Posterior cingulate gyrus (tissue), 11 donors: Measurements from ENCODE around the gene TRMU.
"Not testable (repeated sequence)": the region's sequence is repeated elsewhere in the genome, so short reads cannot be mapped to it uniquely, and the experiment has no call there.

Source experiments
- DNase-seq, 10 donors: peaks; one replicate each; pipeline versions ENCODE4 v3.0.0 to v3.0.0-alpha.2; 2020 to 2021; ENCODE audit warnings: mixed read lengths in 3 of 10
- intact Hi-C: fragments of 100-400 bp; cut with DNase I; formaldehyde crosslinking; loops from one replicate; pipeline ENCODE4 v1.15.1; 2023

TRMU gene

DNA sequence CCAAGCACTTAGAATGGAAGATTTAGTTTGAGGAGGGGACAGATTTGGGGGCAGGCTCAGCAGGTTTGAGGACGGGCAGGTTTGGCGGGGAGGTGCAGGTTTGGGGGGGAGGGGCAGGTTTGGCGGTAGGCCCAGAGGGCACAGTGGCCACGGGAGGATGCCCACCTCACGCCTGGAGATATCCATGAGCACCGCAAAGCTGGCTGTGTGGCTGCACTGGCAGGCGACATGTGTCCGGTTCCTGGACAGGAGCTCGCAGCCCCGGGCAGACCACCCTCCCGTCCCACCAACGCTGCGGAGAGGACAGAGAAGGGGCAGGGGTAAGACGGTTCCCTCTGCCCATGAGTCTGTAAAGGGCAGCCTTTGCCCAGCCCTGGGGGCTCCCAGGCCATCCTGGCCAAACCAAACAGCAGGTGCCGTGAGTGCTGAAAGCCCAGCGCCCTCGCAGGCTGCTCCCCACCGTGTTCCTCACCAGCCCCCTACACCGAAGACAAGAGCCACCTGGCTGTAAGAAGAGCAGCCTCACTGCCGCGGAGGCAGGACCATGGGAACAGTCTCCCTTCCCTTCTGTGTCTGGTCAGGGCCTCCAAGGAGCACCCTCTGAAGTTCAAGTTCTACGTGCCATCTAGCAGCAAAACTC is 43.0 kb downstream of the TRMU start:
- intact Hi-C loops: no loop called here

GRCh38 chr22:46379066-46379930 is 43.8 kb downstream of the TRMU start:
- intact Hi-C loops: no loop called here
- DNase-seq: peak in 2 of 10 donors; percentile 56 to 67

More for the DNA sequence above, 43.0 kb downstream of the TRMU start:
- DNase-seq: no peak

GRCh38 chr22:46380069-46380468 is 44.6 kb downstream of the TRMU start:
- peak in 1 of 10 donors; percentile 61 for DNase-seq
- intact Hi-C loops: no loop called here

GRCh38 chr22:46380581-46380980 is 45.1 kb downstream of the TRMU start:
- peak in 1 of 10 donors; percentile 40 for DNase-seq
- intact Hi-C loops: no loop called here

DNA sequence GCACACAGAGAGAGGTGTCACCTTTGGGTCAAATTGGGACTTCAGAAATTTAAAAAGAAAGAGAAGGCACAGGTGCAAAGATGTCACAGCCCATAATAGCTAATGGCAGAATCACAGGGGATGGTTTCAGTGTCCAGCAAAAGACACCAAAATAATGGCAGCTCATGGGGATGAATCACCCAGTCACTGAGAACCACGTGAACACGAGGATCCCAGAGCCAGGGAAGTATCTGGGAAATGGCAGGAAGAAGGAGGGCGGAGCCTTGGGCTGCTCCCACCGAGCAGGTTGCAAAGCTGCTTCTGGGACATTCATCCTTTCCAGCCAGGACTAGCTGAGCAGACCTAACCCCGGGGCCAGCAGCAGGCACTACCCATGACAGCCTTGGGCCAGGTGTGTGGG is 45.6 kb downstream of the TRMU start:
- intact Hi-C loops: no loop called here
- peak in 1 of 10 donors; percentile 47 for DNase-seq

DNA sequence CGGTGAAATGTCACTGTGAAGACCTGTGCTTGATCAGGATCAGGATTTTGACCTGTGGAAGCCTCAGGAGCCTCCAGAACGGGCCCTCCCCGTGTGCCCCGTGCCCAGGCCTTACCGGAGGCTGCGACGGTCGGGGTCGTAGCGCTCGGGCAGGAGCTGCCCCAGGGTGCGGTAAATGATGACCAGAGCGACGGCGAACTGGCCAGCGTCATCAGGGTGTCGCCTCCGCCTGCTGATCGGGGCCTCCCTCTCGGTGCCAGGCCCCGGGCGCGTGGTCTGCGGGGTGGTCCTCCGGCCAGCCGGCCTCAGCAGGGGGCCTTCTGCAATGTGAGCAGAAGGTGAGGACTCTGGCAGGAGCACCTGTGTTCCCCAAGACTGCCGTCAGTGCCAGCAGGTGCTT is 46.2 kb downstream of the TRMU start:
- DNase-seq: peak in 1 of 10 donors; percentile 63
- intact Hi-C loops: no loop called here

DNA sequence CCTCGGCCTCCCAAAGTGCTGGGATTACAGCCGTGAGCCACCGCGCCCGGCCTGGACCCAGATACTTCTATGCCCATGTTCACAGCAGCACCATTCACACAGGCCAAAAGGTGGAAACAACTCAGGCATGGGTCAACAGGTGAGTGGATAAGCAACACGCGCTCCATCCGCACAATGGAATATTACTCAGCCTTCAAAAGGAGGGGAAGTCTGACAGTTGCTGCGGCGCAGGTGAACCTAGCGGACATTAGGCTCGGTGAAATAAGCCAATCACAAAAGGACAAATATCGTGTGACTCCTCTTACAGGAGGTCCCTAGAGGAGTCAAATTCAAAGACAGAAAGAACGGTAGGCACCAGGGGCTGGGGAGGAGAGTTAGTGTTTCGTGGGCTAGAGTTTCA is 47.0 kb downstream of the TRMU start:
- DNase-seq: peak in 1 of 10 donors; percentile 35
- intact Hi-C loops: no loop called here

- intact Hi-C loops: no loop called here
- DNase-seq: peak in 1 of 10 donors; percentile 78
Measured at GRCh38 chr22:46386312-46386711, 50.8 kb downstream of the TRMU start.

DNA sequence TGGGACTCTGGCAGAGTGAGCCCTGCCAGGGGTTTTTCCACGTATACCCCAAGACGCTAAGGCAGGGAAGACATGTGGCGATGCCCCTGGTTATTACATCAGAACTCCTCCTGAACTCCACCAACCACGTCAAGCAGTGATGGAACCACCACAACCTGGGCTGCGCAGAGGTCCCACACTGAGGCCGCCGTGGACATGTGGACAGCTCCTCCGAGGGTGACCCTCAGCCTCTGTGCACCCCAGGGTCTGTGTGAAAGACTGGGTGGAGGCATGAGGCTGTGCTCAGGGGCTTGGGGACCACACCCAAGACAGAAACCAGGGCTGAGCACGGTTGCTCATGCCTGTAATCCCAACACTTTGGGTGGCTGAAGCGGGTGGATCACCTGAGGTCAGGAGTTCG is 52.2 kb downstream of the TRMU start:
- DNase-seq: no peak
- intact Hi-C loops: no loop called here

GRCh38 chr22:46388647-46389046 is 53.1 kb downstream of the TRMU start:
- intact Hi-C loops: no loop called here

GRCh38 chr22:46389081-46389480 is 53.6 kb downstream of the TRMU start:
- peak in 2 of 10 donors; percentile 79 to 83 for DNase-seq
- intact Hi-C loops: no loop called here

More at GRCh38 chr22:46388647-46389046, 53.1 kb downstream of the TRMU start:
- no peak for DNase-seq

- intact Hi-C loops: no loop called here
- peak in 1 of 10 donors; percentile 55 for DNase-seq
Measured at GRCh38 chr22:46390105-46390651, 54.7 kb downstream of the TRMU start.

DNA sequence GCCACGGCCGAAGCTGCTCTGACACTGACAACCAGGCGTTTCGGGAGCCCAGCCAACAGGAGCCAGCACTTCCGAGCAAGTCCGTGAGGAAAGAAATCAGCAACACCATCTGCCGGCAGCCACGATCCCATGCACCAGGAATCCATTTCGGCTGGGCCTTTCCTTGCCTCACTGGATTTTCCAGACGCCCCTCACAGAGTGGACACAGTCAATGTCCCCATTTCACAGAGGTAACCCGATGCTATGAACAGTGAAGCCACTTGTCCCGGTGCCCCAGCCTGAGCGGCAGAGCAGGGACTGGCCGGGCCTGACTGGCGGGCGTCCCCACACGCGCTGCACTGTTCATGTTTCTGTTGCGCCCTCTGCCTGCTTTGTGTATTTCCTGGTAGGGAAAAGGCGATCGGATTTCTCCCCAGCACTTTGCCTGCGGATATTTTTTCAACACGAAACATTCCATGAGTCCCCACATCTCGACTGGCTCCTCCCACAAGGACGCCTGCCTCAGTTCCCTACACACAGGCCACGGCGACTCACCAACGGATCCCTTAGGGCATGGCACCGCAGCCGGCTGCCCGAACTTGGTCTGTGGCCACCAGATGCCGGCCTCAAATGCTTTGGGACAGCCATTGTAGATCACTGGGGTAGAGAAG is 55.3 kb downstream of the TRMU start:
- DNase-seq: peak in 9 of 10 donors; percentile 23 to 90 (median 56)
- intact Hi-C loops: no loop called here

GRCh38 chr22:46391486-46392136 is 56.1 kb downstream of the TRMU start:
- DNase-seq: peak in 1 of 10 donors; percentile 74
- intact Hi-C loops: no loop called here

- intact Hi-C loops: no loop called here
- DNase-seq: no peak
Measured at GRCh38 chr22:46392137-46392844, 56.8 kb downstream of the TRMU start.

- intact Hi-C loops: no loop called here
- no peak for DNase-seq
Measured at GRCh38 chr22:46393873-46394272, 58.4 kb downstream of the TRMU start.

DNA sequence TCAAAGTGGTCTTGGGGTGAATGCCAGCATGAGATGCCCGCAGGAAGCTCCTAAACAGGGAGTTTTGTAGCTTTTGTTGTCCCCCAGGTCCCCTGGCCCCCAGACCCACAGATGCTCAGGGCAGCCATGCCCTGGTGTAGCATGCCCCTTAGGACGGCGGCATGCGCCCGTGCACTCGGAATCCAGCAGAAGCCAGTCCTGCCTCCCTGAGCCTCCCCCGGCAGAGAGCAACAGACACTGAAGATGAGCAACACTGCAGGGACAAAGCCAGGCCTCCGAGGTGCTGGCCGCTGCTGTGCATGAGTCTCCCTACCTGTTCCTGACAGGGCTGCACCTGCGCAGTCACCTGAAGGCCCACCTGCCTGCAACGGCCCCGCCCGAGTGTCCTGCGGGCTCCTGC is 59.1 kb downstream of the TRMU start:
- intact Hi-C loops: no loop called here
- no peak for DNase-seq

- peak in 1 of 10 donors; percentile 76 for DNase-seq
- intact Hi-C loops: no loop called here
Measured at GRCh38 chr22:46395145-46395544, 59.6 kb downstream of the TRMU start.

- intact Hi-C loops, DNase-seq: not testable (repeated sequence)
Measured at GRCh38 chr22:46397049-46397448, 61.5 kb downstream of the TRMU start.

DNA sequence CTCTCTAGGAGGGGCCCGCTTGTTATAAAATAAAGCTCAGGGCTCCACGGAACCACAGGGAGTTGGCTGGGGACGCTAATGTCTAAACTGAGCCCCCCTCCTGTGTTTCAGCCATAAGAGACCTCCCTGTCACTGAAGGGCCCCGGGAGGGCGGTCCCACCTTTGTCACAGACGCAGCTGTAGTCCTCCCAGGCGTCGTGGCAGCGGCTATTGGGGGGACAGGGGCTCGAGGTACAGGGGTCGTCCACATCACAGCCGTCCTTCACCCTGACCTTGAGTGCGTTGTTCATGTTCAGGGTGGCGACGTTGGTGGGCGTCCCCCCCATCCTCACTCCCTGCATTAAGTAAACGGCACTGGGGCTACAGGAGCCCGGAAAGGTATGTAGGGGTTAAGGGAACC is 62.0 kb downstream of the TRMU start:
- no peak for DNase-seq
- intact Hi-C loops: no loop called here
